OCI-LY3 (cell line): ENCODE results near the gene OSBPL2.

Experiments used
- EZH2phosphoT487 ChIP-seq: fragments of 200-600 bp; shearing (Covaris generic); IDR thresholded peaks from 2 replicates; pipeline ENCODE4 v1.6.1; 2018; ENCODE audit warnings: antibody characterized with exemption, mixed run types, low read depth
- TF ChIP-seq, protein P1 (sequence below): fragments of 200-600, 300-600 bp; sonication (generic); IDR thresholded peaks from 2 replicates; pipeline ENCODE4 v1.5.1; 2014; ENCODE audit warnings: antibody characterized with exemption, low read length, low read depth

DNA sequence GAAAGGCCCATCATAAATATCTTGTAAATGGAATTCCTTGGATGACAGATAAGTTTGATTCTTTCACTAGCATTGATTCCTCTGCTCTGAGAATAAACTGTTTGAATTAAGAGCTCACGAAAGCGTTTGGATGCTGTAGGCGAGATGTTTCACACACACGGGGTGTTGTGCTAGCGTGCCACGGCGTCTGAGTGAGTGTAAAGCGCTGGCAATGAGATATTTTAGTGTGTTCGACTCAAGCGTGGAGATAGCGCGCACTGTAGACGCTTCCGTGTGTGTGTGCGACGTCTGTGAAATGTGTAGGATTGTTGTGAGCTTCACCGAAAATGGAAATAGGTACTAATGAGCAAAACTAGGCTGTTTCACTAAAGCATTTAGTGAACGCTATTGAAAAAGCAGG lies 35.1 kb downstream of the OSBPL2 start:
- TF ChIP-seq, protein P1, sequence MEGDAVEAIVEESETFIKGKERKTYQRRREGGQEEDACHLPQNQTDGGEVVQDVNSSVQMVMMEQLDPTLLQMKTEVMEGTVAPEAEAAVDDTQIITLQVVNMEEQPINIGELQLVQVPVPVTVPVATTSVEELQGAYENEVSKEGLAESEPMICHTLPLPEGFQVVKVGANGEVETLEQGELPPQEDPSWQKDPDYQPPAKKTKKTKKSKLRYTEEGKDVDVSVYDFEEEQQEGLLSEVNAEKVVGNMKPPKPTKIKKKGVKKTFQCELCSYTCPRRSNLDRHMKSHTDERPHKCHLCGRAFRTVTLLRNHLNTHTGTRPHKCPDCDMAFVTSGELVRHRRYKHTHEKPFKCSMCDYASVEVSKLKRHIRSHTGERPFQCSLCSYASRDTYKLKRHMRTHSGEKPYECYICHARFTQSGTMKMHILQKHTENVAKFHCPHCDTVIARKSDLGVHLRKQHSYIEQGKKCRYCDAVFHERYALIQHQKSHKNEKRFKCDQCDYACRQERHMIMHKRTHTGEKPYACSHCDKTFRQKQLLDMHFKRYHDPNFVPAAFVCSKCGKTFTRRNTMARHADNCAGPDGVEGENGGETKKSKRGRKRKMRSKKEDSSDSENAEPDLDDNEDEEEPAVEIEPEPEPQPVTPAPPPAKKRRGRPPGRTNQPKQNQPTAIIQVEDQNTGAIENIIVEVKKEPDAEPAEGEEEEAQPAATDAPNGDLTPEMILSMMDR: no peak
- no peak for TF ChIP-seq EZH2phosphoT487
